Erythroblast (primary cell): ENCODE data around the gene BLM.
A peak's percentile ranks its signal among the peaks of the same experiment; 100 is the strongest.
"Not testable (repeated sequence)": the region's sequence is repeated elsewhere in the genome, so short reads cannot be mapped to it uniquely, and the experiment has no call there.

Source experiments
- DNase-seq, 2 experiments: peaks; one replicate each; lab custom pipeline; 2025; lab: John Stamatoyannopoulos, UW
- GATA1 ChIP-seq: IDR thresholded peaks from 2 replicates; pipeline ENCODE4 v1.6.1; 2011; ENCODE audit warnings: low read depth, mild to moderate bottlenecking, control low read depth, low read length, moderate library complexity
- POLR2A ChIP-seq: IDR thresholded peaks from 2 replicates; pipeline ENCODE4 v1.6.1; 2011; ENCODE audit warnings: mild to moderate bottlenecking, low read length

The BLM gene

DNA sequence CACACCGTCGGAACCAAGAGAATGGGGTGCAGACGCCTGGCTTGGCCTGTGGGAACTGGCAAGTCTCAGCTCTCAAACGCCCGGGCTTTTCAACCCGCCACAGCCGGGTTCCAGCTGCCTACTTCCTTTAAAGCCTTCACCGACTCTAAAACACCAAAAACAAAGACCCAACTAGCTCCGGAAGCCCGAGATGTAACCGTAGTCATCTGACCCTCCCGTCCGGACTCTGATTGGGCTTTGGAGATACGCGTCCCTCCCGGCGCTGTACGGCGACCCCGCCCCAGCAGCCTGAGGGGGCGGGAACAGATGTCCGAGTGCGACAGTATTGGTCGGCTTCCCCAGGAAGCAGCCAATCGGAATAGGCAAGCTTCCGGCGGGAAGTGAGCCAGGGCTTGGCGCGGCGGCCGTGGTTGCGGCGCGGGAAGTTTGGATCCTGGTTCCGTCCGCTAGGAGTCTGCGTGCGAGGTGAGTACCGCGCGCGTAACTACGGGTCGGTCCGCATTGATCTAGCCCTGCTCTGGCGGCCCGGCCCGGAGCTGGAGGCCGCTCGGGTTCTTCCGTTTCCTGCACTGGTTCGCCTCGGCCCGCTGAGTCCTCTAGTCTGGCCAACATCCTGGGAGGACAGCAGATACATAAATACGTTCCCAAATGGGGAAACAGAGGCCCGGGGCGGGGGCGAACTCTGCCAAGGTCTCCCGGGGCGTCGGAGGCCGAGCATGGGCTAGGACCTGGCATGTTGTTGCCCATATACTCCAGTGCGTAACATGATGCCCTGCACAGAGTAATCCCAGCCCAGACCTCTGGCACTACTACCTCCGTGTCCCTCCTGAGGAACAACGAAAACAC, at the start of gene BLM:
Gene BLM (plus strand): TSS at position 371 of the 846 bp plus-strand sequence. CDS start 30,047 bp downstream, outside the sequence.
- DNase-seq = peak; percentile 98 to 99
- TF ChIP-seq GATA1 (no peak), POLR2A (peak; percentile 96)

- DNase-seq = not testable (repeated sequence)
These were observed 49.3 kb upstream of the BLM start for GRCh38 chr15:90667755-90668345.

- DNase-seq = not testable (repeated sequence)
These were observed 46.5 kb upstream of the BLM start for GRCh38 chr15:90670631-90671030.

DNA sequence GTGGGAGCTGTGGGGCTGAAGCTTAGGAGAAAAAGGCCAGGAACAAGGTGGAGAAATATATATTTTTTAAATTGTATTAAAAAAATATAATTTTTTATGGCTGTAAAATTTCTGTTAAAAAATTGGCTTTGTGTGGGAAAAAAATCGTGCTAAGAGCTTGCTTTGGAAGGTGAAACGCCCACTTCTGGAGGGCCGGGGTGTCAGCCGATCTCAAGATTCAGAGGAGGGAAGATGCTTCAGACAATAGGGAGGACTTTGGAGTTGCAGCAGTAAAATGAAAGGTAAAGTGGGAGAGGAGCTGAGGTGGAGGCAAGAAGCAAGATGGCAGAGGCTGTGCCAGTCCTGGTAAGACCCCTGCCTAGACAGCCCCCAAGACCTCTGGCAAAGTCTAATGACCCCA, 45.9 kb upstream of the BLM start:
- TF ChIP-seq POLR2A (no peak), GATA1 (no peak)

GRCh38 chr15:90673357-90673756, 43.8 kb upstream of the BLM start:
- DNase-seq = not testable (repeated sequence)

More for the DNA sequence above, 45.9 kb upstream of the BLM start:
- no peak for DNase-seq

GRCh38 chr15:90674476-90674875, 42.7 kb upstream of the BLM start:
- no peak for TF ChIP-seq POLR2A
- no peak for DNase-seq

GRCh38 chr15:90675464-90675863, 41.7 kb upstream of the BLM start:
- no peak for TF ChIP-seq GATA1
- no peak for TF ChIP-seq POLR2A
- no peak for DNase-seq

GRCh38 chr15:90677807-90678790, 39.0 kb upstream of the BLM start:
- no peak for DNase-seq

GRCh38 chr15:90679959-90680358, 37.2 kb upstream of the BLM start:
- TF ChIP-seq POLR2A (no peak), GATA1 (no peak)
- no peak for DNase-seq

More at GRCh38 chr15:90677807-90678790, 39.0 kb upstream of the BLM start:
- TF ChIP-seq GATA1 (no peak), POLR2A (no peak)

DNA sequence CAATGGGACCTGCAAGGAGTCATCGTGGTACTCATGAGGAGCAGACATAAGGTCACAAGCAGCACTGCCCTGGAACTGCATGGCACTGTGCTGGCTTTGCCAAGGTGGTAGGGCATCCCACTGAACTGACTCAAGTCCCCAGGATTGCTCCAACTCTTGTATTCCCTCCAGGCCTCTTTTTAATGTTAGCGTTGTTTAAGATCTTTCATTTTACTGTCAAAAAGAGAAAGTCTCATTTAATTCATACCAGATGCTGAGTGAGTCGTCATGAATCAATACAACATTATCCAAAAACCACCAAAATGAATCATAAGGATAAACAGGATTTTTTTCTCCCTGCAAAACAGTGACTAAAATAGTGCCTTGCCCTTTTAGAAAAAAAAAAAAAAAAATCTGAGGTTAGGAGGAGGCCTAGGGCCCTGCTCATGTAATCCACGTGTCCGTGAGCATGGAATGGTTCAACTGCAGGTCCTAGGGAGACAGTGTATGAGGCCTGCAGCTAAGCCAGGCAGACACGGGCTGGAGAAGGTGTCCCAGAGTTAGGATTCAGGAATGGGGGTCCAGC, 36.7 kb upstream of the BLM start:
- no peak for TF ChIP-seq GATA1
- TF ChIP-seq POLR2A = no peak
- DNase-seq = no peak

- no peak for TF ChIP-seq GATA1
- no peak for TF ChIP-seq POLR2A
- DNase-seq = no peak
These were observed 36.1 kb upstream of the BLM start for GRCh38 chr15:90681056-90681455.

DNA sequence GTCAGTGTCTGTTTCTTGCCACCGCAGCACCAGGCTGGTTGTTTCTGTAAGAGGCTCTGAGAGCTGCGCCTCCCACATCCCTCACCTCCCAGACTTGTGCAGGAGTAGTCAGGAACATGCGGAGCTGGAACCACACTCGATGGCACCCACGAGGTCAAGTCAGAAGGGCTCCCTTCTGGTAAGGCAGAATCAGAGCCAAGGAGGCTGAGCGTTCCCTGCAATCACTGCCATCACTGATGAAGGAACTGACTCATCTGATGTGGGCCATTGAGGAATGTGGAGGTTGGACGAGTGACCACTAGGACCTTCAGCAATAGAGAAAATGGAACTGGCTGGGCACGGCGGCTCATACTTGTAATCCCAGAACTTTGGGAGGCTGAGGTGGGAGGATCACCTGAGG, 35.7 kb upstream of the BLM start:
- no peak for TF ChIP-seq GATA1
- TF ChIP-seq POLR2A = no peak
- DNase-seq = no peak

GRCh38 chr15:90683371-90683770, 33.8 kb upstream of the BLM start:
- TF ChIP-seq GATA1 (no peak), POLR2A (no peak)
- no peak for DNase-seq
